ENCODE measurements around the gene BLOC1S4.
A peak's percentile ranks its signal among the peaks of the same experiment; 100 is the strongest.
"Not testable (repeated sequence)": the region's sequence is repeated elsewhere in the genome, so short reads cannot be mapped to it uniquely, and the experiment has no call there.

The BLOC1S4 gene, protein sequence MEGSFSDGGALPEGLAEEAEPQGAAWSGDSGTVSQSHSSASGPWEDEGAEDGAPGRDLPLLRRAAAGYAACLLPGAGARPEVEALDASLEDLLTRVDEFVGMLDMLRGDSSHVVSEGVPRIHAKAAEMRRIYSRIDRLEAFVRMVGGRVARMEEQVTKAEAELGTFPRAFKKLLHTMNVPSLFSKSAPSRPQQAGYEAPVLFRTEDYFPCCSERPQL

GRCh38 chr4:6716018-6716911, at the start of gene BLOC1S4:
BLOC1S4 (plus strand) TSS chr4:6716174; CDS start chr4:6716210, 36 bp downstream.
- peak; percentile 80 for DNase-seq (ENCODE audit: low read depth)

DNA sequence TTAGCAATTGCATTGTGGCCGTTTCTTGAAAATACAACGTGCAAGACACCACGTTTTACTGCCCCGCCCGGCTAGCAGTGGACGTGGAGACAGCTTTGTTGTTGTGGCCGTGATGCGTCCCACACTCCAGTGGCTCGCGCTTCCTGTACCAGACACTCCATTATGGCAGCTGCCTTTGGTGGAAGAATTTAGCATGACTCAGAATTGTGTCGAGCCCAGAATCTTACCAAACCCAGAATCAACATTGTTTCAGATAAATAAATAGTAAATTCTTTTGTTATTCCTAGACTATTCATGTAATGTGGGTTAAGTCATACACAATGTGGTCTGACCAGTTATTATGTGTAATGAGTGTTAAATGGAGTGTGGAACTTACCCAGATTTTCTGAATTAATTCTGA, 47.6 kb upstream of the BLOC1S4 start:
- DNase-seq (ENCODE audit: low read depth) = no peak

GRCh38 chr4:6671648-6672047, 44.3 kb upstream of the BLOC1S4 start:
- no peak for DNase-seq (ENCODE audit: low read depth)

DNA sequence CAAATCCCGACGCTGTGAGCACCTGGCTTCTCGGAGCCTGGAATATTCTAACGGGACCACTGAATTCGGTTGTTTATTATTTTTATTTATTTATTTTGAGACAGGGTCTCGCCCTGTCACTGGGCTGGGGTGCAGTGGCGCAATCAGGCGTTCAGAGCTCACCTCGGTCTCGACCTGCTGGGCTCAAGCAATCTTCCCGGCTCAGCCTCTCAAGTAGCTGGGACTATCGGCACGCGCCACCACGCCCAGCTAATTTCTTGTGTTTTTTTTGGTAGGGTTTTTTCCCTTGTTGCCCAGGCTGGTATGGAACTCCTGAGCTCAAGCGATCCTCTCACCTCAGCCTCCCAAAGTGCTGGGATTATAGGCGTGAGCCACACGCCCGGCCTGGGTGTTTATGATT, 43.8 kb upstream of the BLOC1S4 start:
- no peak for DNase-seq (ENCODE audit: low read depth)

GRCh38 chr4:6672541-6673190, 43.3 kb upstream of the BLOC1S4 start:
- not testable (repeated sequence) for DNase-seq (ENCODE audit: low read depth)

DNA sequence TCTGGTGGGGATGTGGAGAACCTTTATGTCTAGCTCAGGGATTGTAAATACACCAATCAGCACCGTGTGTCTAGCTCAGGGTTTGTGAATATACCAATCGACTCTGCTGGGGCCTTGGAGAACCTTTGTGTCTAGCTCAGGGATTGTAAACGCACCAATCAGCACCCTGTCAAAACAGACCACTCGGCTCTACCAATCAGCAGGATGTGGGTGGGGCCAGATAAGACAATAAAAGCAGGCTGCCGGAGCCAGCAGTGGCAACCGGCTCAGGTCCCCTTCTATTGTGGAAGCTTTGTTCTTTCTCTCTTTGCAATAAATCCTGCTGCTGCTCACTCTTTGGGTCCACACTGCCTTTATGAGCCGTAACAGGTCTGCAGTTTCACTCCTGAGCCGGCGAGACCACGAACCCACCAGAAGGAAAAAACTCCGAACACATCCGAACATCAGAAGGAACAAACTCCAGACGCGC, 42.7 kb upstream of the BLOC1S4 start:
- DNase-seq (ENCODE audit: low read depth) = not testable (repeated sequence)

DNA sequence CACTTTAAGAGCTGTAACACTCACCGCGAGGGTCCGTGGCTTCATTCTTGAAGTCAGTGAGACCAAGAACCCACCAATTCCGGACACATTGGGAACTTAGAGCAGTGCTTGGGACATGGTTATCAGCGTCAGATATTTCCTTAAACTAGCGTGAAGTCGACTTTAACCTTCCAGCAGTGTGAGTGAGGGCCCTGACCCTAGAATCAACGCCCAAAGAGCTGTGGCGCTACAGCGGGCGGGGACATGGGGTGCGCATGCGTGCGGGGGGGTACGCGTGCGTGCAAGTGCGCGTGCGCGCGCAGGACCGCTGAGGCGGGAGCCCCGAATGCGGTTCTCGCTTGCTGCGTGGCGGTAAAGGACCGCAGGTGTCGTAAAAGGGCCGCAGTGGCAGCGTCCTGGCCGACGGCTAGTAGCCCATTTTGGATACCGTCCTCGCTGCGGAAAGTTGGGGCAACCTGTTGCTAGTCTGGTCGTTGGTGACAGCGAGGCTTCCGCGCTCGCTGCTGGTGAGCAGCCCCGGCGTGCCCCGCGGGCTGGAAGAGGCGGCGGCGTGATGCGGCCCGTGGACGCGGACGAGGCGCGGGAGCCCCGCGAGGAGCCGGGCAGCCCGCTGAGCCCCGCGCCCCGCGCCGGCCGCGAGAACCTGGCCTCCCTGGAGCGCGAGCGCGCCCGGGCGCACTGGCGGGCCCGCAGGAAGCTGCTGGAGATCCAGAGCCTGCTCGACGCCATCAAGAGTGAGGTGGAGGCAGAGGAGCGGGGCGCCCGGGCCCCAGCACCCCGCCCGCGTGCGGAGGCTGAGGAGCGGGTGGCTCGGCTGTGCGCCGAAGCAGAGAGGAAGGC, 42.1 kb upstream of the BLOC1S4 start:
- DNase-seq (ENCODE audit: low read depth) = peak; percentile 89

DNA sequence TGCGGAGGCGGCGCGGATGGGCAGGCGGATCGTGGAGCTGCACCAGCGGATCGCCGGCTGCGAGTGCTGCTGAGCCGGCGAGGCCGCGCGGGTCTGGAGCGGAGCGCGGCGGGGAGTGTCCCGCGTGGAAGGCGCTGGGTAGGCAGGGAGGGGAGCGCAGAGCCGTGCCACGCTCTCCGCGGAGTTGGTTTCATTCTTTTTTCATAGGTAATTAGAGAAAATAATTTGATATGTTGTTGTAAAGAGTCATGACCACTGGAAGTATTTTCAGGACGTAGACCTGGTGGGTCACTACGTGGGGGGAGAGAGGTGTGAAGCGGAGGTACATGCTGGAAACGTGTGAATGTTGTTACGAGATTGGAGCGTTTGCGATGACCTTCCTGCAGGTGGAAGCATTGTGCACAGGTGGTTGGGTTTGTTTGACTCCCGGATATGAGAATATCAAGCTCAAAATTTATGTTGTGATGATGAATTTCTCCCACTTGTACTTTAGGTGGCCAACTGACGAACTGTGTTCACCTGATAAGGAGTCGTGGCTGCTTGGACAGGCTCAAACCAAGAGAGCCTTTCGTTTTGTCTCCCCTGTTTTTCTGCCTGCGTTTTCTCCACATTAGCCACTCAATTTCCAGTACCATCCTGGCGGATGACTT, 41.3 kb upstream of the BLOC1S4 start:
- no peak for DNase-seq (ENCODE audit: low read depth)

DNA sequence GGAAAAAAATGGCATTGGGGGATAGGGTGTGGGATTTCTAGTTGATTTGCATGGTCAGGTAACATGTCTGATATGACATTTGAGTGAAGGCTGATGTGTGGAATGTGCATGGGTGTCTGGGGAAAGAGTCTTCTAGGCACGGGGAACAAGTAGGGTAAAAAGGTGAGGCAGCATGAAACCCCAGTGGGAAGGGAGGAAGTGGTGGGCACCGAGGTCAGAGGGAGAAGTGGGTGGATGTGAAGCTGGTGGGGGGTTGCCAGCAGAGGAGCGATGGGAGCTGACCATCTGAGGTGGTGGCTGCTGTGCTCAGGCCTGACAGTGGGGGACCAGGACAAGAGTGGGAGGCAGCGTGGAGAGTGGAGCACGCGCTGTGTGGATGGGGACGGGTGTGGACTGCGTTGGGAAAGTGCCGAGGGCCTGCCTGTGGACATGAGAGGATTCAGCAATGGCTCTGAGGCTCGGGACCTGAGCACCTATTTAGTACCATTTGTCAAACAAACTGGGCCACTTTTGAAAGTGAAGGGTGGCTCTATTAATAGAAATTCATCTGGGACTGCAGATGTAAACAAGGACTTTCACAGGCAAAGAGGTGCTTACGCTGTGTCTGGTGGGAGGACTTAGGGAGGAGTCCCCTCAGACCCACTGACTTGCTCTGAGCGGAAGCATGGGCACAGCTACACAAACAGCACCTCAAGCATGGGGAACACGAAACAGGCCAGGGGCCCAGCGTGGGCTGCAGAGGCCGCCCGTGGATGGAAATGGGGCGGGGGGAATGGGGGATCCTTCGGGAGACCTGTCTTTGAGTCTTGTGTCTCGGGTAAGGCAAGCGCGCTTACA, 39.0 kb upstream of the BLOC1S4 start:
- no peak for DNase-seq (ENCODE audit: low read depth)

GRCh38 chr4:6680372-6681034, 35.5 kb upstream of the BLOC1S4 start:
- DNase-seq (ENCODE audit: low read depth) = no peak

GRCh38 chr4:6681191-6681590, 34.8 kb upstream of the BLOC1S4 start:
- no peak for DNase-seq (ENCODE audit: low read depth)

DNA sequence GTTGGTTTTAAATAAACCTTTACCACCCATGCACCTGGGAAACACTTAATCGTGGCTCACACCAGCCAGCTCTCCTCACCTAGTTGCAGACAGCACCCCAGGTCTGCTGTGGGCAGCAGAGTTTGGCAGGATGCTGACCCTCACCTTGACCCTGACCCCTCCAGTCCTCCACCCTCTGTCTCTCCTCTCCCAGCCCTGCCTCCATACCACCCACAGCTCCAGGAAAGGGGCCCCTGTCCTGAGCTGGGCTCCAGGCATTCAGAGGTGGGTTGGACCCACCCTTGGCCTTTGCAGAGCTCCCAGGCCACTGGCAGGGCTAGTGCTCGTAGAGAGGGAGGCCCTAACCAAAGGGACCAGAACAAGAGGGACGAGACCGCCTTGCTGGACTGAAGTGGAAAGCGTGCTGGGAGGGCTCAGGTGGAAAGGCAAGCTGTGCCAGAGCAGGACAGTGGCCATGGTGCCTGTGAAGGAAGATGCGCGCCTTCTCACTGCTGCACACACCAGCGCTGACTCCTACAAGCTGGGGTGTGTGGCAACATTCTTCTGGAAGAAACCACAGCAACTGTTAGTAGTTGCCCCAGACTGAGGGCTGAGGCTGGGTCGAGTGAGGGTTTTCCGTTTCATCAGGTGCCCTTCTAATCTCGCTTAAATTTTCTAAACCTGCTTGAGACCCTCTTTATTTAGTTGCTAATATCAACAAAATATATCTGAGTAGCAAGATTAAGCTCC, 32.9 kb upstream of the BLOC1S4 start:
- no peak for DNase-seq (ENCODE audit: low read depth)

- DNase-seq (ENCODE audit: low read depth) = no peak
Measured at GRCh38 chr4:6684656-6685055, 31.3 kb upstream of the BLOC1S4 start.

GRCh38 chr4:6686104-6686787, 29.7 kb upstream of the BLOC1S4 start:
- no peak for DNase-seq (ENCODE audit: low read depth)

- DNase-seq (ENCODE audit: low read depth) = no peak
Measured at GRCh38 chr4:6687947-6688878, 27.8 kb upstream of the BLOC1S4 start.

GRCh38 chr4:6688879-6689505, 27.0 kb upstream of the BLOC1S4 start:
- peak; percentile 76 for DNase-seq (ENCODE audit: low read depth)

DNA sequence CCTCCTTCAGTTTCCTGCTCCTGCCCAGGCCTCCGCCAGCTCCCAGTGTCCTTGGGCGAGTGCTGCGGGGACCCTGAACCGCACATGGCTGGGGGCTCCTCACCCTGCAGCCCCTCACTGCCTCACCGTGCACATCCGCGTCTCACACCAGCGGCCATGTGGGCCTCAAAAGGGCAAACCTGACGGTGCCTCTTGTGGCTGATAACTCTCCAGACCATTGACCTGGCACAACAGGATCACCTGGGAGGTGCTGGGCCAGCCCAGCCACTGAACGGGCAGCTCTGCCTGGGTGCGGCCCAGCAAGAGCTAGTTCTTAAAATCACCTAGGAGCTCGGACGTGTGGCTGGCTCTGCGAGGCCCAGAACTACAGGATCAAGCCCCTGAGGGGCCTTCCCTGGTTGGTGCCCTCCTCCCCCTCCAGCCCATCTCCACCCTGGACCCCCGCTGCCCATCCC, 26.4 kb upstream of the BLOC1S4 start:
- DNase-seq (ENCODE audit: low read depth) = no peak

All from GM04504 (cell line).